Progenitor cell of endocrine pancreas (in vitro differentiated cells): Measurements from ENCODE around the gene RADIL. TPM values are rescaled to one million over a fixed set of nuclear protein-coding genes. Genes with fewer than 3 reads are reported as not detected.

ENCODE experiments used
- DNase-seq: peaks from one replicate; pipeline ENCODE4 v3.0.0; 2021; ENCODE audit warnings: low spot score; ENCODE audit not compliant: unreplicated experiment
- H3K27ac Mint-ChIP-seq: 2 replicates; pipeline ENCODE4 v1.8.0; 2021; ENCODE audit warnings: mild to moderate bottlenecking, moderate library complexity, mixed read lengths
- H3K27me3 Mint-ChIP-seq: 2 replicates; pipeline ENCODE4 v1.8.0; 2021; ENCODE audit warnings: mixed read lengths
- H3K36me3 Mint-ChIP-seq: 2 replicates; pipeline ENCODE4 v1.8.0; 2022; ENCODE audit warnings: mixed read lengths; ENCODE audit not compliant: insufficient read depth
- H3K4me1 Mint-ChIP-seq: 2 replicates; pipeline ENCODE4 v1.8.0; 2021; ENCODE audit warnings: low read depth, mixed read lengths
- H3K4me3 Mint-ChIP-seq: 2 replicates; pipeline ENCODE4 v1.8.0; 2021; ENCODE audit warnings: low read depth, mild to moderate bottlenecking, moderate library complexity, mixed read lengths
- H3K9me3 Mint-ChIP-seq: 2 replicates; pipeline ENCODE4 v1.8.0; 2021; ENCODE audit warnings: low read depth, mixed read lengths
- total RNA-seq: library from RNA; stranded (reverse); gene quantifications from 2 replicates; pipeline ENCODE4 v1.2.1, GENCODE V29; 2021
- TF ChIP-seq, protein P1 (sequence below): fragments of 200-600 bp; sonication (generic); IDR thresholded peaks from one replicate; pipeline ENCODE4 v1.5.0; 2021; ENCODE audit warnings: antibody characterized with exemption, mild to moderate bottlenecking; ENCODE audit not compliant: unreplicated experiment

Gene RADIL
- total RNA-seq, 1 donor from 2014 or later, result 2.0 TPM

DNA sequence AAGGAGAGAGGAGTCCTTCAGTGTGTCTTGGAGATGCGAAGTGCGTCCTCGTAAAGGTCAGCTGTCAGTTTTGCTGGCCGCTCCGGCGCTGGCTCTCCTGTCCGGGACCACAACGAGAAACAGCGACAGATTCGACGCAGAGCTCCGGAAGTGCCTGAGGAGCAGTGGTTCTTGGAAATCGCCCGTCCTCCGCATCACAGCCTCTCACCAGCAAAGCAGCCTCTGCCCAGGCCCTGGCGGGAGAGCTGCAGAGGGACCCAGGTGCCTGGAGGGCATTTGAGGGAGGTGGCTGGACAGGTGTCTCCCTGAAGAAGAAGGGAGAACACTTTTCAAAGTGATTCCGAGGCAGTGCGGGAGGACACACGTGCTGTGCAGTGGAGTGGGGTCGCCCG lies 119.7 kb downstream of the RADIL start:
- Mint-ChIP-seq H3K27ac (peak overlapping the region; percentile 45), H3K4me3 (no peak overlapping the region), H3K36me3 (peaks cover 17% of the 10 kb centered on the region), H3K4me1 (no peaks in the 10 kb centered on the region), H3K9me3 (no peaks in the 10 kb centered on the region), H3K27me3 (no peaks in the 10 kb centered on the region)
- no peak for DNase-seq
- TF ChIP-seq, protein P1, sequence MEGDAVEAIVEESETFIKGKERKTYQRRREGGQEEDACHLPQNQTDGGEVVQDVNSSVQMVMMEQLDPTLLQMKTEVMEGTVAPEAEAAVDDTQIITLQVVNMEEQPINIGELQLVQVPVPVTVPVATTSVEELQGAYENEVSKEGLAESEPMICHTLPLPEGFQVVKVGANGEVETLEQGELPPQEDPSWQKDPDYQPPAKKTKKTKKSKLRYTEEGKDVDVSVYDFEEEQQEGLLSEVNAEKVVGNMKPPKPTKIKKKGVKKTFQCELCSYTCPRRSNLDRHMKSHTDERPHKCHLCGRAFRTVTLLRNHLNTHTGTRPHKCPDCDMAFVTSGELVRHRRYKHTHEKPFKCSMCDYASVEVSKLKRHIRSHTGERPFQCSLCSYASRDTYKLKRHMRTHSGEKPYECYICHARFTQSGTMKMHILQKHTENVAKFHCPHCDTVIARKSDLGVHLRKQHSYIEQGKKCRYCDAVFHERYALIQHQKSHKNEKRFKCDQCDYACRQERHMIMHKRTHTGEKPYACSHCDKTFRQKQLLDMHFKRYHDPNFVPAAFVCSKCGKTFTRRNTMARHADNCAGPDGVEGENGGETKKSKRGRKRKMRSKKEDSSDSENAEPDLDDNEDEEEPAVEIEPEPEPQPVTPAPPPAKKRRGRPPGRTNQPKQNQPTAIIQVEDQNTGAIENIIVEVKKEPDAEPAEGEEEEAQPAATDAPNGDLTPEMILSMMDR, result no peak

DNA sequence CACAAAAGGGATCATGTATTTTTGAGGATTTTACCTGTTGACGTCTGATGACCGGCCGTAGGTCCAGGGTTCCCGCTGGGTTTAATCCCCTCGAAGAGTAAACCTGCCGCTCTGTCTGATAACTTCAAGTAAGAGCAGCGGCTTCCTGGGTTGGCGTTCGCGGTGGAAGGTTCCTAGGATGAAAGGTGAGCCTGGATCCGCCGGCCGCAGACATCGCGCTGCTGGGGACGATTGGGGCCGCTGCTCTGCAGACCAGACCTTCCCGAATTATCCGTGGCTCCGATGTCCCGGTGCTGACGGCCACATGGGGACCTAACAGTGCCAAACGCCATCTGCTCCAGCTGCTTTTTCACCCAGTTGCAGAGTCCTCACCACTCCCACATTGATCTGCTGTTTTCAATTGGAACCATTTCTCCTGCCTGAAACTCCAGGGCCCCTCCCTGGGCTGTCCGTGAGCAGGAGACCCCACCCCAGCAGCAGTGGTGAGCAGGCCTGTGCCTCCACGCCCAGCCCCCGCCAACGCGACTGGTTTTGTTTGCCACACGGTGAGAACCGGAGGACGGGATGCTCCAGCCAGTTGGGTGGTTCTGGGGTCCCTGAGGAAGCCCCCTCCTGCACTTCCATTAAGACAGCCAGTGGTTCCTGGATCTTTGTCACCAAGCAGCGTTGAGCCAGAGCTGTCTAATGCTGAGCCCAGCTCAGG lies 120.3 kb downstream of the RADIL start:
- peaks cover 19% of the 10 kb centered on the region for H3K36me3 Mint-ChIP-seq

DNA sequence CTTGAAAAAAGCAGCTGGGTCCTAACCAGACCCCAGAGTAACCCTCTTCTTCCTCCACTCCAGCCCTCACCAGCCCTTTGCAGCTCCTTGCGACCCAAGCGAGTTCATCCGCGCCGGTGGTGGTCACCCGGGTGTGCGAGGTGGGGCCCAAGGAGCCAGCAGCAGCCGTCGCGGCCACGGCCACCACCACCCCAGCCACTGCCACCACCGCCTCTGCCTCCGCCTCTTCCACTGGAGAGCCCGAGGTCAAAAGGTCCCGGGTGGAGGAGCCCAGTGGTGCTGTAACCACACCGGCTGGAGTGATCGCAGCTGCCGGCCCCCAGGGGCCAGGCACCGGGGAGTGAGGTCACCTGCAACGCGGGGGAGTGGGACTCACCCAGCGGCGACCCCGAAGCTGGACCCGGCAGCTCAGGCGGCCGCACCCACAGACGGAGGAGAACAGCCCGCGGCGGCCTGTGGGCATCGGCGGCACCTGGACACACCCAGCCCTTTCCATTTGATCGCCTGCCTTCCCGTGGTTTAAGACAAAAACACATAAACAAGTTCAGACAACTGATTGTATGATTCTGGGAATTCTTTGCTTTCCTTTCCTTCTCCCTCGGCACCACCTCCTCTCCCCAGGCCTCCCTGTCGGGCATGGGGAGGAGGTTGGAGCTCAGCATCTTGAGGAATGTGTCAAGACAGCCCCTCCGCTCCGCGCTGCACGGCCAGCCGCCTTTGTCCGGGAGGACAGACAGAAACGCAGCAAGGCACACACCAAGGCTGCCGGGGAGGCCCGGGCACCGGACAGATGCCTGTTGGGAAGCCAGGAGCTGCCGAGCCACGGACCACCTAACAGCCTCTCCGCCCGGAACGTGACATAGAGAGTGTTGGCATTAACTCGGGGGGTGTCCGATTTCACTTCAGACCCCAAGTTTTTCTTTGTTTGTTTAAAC lies 121.1 kb downstream of the RADIL start:
- Mint-ChIP-seq H3K9me3 (no peaks in the 10 kb centered on the region), H3K36me3 (peaks cover 18% of the 10 kb centered on the region), H3K4me3 (no peak overlapping the region), H3K4me1 (no peaks in the 10 kb centered on the region), H3K27me3 (no peaks in the 10 kb centered on the region), H3K27ac (peak overlapping the region; percentile 2)
- TF ChIP-seq, protein P1, result no peak
- no peak for DNase-seq

More for the DNA sequence above, 120.3 kb downstream of the RADIL start:
- no peaks in the 10 kb centered on the region for H3K27me3 Mint-ChIP-seq
- H3K4me3 Mint-ChIP-seq, result no peak overlapping the region
- no peaks in the 10 kb centered on the region for H3K4me1 Mint-ChIP-seq
- no peaks in the 10 kb centered on the region for H3K9me3 Mint-ChIP-seq
- TF ChIP-seq, protein P1, result no peak
- no peak for DNase-seq
- peak overlapping the region; percentile 45 for H3K27ac Mint-ChIP-seq

DNA sequence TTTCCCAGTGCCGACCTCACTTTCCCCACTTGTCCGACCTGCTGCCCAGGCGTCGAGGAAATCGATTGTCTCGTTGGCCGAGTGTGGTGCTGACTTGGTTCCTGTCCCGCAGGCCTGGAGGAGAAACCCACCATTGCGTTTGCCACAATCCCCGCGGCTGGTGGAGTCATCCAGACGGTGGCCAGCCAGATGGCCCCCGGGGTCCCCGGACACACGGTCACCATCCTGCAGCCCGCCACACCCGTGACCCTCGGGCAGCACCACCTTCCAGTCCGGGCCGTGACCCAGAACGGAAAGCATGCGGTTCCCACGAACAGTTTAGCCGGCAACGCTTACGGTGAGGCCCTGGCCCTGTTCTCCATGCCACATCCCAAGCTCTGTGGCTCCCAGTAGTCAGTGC lies 122.6 kb downstream of the RADIL start:
- Mint-ChIP-seq H3K27me3 (no peaks in the 10 kb centered on the region), H3K36me3 (peaks cover 18% of the 10 kb centered on the region), H3K9me3 (no peaks in the 10 kb centered on the region), H3K4me1 (no peaks in the 10 kb centered on the region), H3K27ac (no peak overlapping the region), H3K4me3 (no peak overlapping the region)
- DNase-seq, result no peak
- TF ChIP-seq, protein P1, result no peak

DNA sequence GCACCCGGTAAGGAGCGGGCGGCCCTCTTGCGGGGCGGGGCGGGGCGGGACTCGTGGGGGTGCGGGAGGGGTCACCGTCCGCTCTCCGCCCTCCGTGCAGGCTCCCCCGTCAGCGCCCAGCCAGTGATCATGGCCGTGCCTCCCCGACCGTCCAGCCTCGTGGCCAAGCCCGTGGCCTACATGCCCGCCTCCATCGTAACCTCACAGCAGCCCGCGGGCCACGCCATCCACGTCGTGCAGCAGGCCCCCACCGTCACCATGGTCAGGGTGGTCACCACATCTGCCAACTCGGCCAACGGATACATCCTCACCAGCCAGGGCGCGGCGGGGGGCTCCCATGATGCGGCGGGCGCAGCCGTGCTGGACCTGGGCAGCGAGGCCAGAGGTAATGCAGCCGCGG lies 124.3 kb downstream of the RADIL start:
- H3K27me3 Mint-ChIP-seq, result no peaks in the 10 kb centered on the region
- H3K27ac Mint-ChIP-seq, result no peak overlapping the region
- no peaks in the 10 kb centered on the region for H3K4me1 Mint-ChIP-seq
- TF ChIP-seq, protein P1, result no peak
- DNase-seq, result no peak
- peaks cover 20% of the 10 kb centered on the region for H3K36me3 Mint-ChIP-seq
- H3K9me3 Mint-ChIP-seq, result no peaks in the 10 kb centered on the region
- no peak overlapping the region for H3K4me3 Mint-ChIP-seq
